Measurements from ENCODE around the gene KRT7. TPM values are rescaled to one million over a fixed set of nuclear protein-coding genes. Genes with fewer than 3 reads are reported as not detected.

KRT7 gene
- total and polyA plus RNA-seq, 9 of the 15 experiments (the other 6 are each of a cell fraction or from before 2014, with no cell fraction given): 1.4 TPM; not detected in 8

DNA sequence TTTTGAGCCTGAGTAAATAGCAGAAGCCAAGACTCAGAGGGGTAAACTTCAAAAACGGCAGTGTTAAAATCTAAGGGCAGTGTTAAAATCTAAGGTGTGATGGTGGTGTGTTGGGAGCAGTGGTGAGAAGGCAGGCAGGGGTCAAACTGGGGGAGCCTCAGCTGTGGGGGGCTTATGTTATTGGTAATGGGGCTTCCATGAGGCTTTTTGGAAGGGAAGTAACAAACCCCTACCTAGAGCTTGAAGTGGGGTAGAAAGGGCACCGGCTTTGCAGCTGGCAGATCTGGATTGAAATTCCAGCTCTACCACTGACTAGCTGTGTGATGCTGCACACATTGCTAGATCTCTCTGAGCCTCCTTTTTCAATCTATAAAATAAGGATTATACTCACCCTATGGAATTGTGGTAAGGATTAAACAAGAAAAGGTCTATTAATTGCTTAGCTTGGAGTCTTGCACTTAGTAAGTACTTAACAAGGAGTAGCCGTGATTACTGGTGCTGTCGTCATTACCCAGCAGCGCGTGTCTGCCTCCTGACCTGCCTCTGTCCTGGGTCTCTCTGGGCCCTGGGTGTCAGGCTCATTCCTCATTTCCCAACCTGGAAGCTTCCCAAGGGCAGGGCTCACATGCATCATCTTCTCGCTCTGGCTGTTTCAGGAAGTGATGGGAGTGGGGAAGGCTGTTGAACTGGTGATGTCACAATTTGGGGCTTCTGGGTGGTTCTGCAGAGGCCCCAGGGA, 22.7 kb upstream of the KRT7 start:
- 2% methylated on average over 7 of the region's 7 CpGs for WGBS (ENCODE audit: insufficient coverage, low coverage, missing lambda C conversion rate)
- H3K79me2 ChIP-seq (ENCODE audit: control insufficient read depth, insufficient read depth, low read length): no peaks in the 10 kb centered on the region
- no peak overlapping the region for H3K4me2 ChIP-seq (ENCODE audit: insufficient read depth, low read length)
- no peaks in the 10 kb centered on the region for H3K9me3 ChIP-seq (replicated peaks; ENCODE audit: control insufficient read depth, insufficient read depth, low read depth, low read length)
- BruUV-seq (replicated peaks): no TSS peak
- DNase-seq (ENCODE audit: extremely low read depth in 1 of 4, low spot score in 3 of 4): no peak
- peaks cover 4% of the 10 kb centered on the region for H3K9me1 ChIP-seq (ENCODE audit: control insufficient read depth, insufficient read depth, low read length)
- ChIA-PET POLR2A (interaction anchor here (0.6 to 0.8 kb wide), 3 partner anchors 17 to 238 kb away, joined by 3 read pairs; no protein-coding TSS in a partner anchor), CTCF (ENCODE audit: low intra/inter-chr PET ratio) (no interaction called here)
- no peaks in the 10 kb centered on the region for H3K36me3 ChIP-seq (ENCODE audit: control insufficient read depth, insufficient read depth, low read length)
- TF ChIP-seq SMARCB1 (IDR thresholded peaks at IDR 0.05; ENCODE audit: insufficient read length, low read depth) (no peak), ARID2 (IDR thresholded peaks at IDR 0.05) (no peak), CREM (IDR thresholded peaks at IDR 0.05; ENCODE audit: low read depth) (no peak), KDM1A (IDR thresholded peaks at IDR 0.05) (no peak), HCFC1 (IDR thresholded peaks at IDR 0.05; ENCODE audit: low read depth, low read length) (no peak), NFIC (IDR thresholded peaks at IDR 0.05) (no peak), KDM4B (IDR thresholded peaks at IDR 0.05; ENCODE audit: borderline replicate concordance in 2 of 2, low read depth in 1 of 2) (no peak)
- TF ChIP-seq, protein P1, sequence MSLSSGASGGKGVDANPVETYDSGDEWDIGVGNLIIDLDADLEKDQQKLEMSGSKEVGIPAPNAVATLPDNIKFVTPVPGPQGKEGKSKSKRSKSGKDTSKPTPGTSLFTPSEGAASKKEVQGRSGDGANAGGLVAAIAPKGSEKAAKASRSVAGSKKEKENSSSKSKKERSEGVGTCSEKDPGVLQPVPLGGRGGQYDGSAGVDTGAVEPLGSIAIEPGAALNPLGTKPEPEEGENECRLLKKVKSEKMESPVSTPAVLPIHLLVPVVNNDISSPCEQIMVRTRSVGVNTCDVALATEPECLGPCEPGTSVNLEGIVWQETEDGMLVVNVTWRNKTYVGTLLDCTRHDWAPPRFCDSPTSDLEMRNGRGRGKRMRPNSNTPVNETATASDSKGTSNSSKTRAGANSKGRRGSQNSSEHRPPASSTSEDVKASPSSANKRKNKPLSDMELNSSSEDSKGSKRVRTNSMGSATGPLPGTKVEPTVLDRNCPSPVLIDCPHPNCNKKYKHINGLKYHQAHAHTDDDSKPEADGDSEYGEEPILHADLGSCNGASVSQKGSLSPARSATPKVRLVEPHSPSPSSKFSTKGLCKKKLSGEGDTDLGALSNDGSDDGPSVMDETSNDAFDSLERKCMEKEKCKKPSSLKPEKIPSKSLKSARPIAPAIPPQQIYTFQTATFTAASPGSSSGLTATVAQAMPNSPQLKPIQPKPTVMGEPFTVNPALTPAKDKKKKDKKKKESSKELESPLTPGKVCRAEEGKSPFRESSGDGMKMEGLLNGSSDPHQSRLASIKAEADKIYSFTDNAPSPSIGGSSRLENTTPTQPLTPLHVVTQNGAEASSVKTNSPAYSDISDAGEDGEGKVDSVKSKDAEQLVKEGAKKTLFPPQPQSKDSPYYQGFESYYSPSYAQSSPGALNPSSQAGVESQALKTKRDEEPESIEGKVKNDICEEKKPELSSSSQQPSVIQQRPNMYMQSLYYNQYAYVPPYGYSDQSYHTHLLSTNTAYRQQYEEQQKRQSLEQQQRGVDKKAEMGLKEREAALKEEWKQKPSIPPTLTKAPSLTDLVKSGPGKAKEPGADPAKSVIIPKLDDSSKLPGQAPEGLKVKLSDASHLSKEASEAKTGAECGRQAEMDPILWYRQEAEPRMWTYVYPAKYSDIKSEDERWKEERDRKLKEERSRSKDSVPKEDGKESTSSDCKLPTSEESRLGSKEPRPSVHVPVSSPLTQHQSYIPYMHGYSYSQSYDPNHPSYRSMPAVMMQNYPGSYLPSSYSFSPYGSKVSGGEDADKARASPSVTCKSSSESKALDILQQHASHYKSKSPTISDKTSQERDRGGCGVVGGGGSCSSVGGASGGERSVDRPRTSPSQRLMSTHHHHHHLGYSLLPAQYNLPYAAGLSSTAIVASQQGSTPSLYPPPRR (CRISPR knock-in tag; IDR thresholded peaks at IDR 0.05; ENCODE audit: borderline replicate concordance): no peak
- TF ChIP-seq, protein P2, sequence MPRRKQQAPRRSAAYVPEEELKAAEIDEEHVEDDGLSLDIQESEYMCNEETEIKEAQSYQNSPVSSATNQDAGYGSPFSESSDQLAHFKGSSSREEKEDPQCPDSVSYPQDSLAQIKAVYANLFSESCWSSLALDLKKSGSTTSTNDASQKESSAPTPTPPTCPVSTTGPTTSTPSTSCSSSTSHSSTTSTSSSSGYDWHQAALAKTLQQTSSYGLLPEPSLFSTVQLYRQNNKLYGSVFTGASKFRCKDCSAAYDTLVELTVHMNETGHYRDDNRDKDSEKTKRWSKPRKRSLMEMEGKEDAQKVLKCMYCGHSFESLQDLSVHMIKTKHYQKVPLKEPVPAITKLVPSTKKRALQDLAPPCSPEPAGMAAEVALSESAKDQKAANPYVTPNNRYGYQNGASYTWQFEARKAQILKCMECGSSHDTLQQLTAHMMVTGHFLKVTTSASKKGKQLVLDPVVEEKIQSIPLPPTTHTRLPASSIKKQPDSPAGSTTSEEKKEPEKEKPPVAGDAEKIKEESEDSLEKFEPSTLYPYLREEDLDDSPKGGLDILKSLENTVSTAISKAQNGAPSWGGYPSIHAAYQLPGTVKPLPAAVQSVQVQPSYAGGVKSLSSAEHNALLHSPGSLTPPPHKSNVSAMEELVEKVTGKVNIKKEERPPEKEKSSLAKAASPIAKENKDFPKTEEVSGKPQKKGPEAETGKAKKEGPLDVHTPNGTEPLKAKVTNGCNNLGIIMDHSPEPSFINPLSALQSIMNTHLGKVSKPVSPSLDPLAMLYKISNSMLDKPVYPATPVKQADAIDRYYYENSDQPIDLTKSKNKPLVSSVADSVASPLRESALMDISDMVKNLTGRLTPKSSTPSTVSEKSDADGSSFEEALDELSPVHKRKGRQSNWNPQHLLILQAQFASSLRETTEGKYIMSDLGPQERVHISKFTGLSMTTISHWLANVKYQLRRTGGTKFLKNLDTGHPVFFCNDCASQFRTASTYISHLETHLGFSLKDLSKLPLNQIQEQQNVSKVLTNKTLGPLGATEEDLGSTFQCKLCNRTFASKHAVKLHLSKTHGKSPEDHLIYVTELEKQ (CRISPR knock-in tag; IDR thresholded peaks at IDR 0.05): no peak
- no peak overlapping the region for H2AFZ ChIP-seq (ENCODE audit: low read depth, low read length)
- intact Hi-C loops (cut with micrococcal nuclease) (no loop called here), in situ Hi-C loops (cut with MboI) (no loop called here)
- peaks cover 12 to 45% of the 10 kb centered on the region in 2 experiments; a peak in 4 of 5 replicates for H3K27me3 ChIP-seq (ENCODE audit: control insufficient read depth in 2 of 2, insufficient read depth in 2 of 2, low read length in 2 of 2)
- H3K4me1 ChIP-seq (replicated peaks in 1 of 2; ENCODE audit: control insufficient read depth in 2 of 2, insufficient read depth in 2 of 2, low read length in 2 of 2): no peaks in the 10 kb centered on the region
- no peak for ATAC-seq
- H3K4me3 ChIP-seq: no peak overlapping the region
- no peak for FAIRE-seq
- H3K27ac ChIP-seq (ENCODE audit: extremely low read depth, low read depth, low read length): no peak overlapping the region
- no peak overlapping the region for H3K9ac ChIP-seq (ENCODE audit: insufficient read depth in 1 of 2, low read depth in 2 of 2, low read length in 2 of 2)
- peaks cover 23% of the 10 kb centered on the region for H4K20me1 ChIP-seq (replicated peaks; ENCODE audit: control insufficient read depth, insufficient read depth, low read length)

Data from K562 (cell line).